Measurements from ENCODE around the gene TTC9B. TPM values are rescaled to one million over a fixed set of nuclear protein-coding genes. Genes with fewer than 3 reads are reported as not detected.

Gene TTC9B
- total RNA-seq, 1 donor from 2014 or later = not detected

DNA sequence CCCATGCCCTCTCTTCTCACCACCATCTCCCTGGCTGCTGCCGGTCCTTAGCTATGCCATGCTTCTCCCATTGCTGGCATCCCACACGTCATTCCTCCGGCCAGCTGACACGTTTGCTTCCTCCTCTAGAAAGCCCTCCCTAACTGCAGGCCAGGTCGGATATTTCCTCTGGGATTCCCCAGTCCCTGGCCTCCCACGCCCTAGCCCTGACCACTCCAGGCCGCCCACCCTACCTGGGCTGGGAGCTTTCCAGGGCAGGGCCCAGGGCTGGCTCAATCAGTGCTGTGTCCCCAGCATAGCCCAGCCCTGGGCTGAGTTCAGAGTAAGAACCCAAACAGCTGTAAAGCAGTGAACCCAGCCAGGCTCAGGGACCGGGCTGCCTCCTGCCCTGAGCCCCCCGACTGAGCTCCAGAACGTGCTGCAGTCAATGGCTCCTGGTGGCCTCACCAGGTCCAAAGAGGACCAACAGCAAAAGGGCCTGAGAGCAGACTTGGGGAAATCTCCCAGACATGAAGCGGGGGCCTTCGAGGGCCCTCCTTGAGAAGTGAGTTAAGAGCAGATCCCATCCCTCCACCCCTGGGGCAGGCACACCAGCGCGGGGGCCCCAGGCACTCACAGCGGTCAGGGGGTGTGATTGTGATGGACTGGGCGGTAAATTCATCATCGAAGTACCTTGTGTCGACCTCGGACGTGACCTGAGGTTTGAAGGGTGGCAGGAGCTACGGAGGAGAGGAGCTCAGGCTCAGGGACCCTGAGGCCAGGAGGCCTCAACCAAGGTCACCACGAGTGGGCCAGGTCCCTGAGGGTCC is 16.4 kb upstream of the TTC9B start:
- H3K9me3 ChIP-seq = no peaks in the 10 kb centered on the region
- peaks cover 2 to 3% of the 10 kb centered on the region in 2 donors for H3K4me1 ChIP-seq
- intact Hi-C loops (cut with DNase I) = no loop called here
- no peak for DNase-seq (ENCODE audit: low spot score in 2 of 2)
- H3K27me3 ChIP-seq = no peaks in the 10 kb centered on the region
- H3K4me3 ChIP-seq = no peak overlapping the region
- H3K27ac ChIP-seq = no peak overlapping the region
- H3K36me3 ChIP-seq = peaks cover 65 to 67% of the 10 kb centered on the region in 2 donors
- TF ChIP-seq, protein P1, sequence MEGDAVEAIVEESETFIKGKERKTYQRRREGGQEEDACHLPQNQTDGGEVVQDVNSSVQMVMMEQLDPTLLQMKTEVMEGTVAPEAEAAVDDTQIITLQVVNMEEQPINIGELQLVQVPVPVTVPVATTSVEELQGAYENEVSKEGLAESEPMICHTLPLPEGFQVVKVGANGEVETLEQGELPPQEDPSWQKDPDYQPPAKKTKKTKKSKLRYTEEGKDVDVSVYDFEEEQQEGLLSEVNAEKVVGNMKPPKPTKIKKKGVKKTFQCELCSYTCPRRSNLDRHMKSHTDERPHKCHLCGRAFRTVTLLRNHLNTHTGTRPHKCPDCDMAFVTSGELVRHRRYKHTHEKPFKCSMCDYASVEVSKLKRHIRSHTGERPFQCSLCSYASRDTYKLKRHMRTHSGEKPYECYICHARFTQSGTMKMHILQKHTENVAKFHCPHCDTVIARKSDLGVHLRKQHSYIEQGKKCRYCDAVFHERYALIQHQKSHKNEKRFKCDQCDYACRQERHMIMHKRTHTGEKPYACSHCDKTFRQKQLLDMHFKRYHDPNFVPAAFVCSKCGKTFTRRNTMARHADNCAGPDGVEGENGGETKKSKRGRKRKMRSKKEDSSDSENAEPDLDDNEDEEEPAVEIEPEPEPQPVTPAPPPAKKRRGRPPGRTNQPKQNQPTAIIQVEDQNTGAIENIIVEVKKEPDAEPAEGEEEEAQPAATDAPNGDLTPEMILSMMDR (IDR thresholded peaks at IDR 0.05) = no peak

DNA sequence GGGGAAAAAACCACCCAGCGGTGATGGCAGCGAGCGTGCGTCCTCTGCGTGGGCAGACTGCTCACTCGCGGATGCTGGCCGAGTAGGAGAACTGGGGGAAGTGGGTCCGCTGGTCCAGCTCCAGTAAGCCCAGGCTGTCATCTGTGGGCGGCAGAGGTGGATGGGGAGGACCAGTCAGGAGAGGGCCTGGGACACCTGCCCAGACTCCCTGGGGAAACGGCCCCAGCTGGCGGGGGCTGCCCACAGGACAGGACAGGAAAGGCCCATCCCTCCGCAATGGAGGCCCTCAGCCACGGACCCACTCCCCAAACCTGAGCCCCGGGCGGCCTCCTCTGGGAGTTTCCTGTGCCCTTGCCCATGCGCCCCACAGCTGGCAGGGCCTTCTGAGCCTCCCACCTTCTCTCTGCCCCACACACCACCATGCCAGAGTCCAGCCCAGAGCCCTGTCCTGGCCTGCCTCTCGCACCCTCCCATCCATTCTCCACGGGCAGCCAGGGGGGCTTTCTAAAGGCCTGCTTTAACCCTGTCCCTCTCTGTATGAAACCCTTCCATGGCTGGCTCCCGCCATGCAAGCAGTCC is 15.7 kb upstream of the TTC9B start:
- TF ChIP-seq, protein P1 (IDR thresholded peaks at IDR 0.05) = no peak
- intact Hi-C loops (cut with DNase I) = no loop called here
- Histone ChIP-seq H3K27me3 (no peaks in the 10 kb centered on the region), H3K27ac (no peak overlapping the region), H3K9me3 (no peaks in the 10 kb centered on the region), H3K4me1 (peaks cover 3 to 10% of the 10 kb centered on the region in 2 donors), H3K4me3 (no peak overlapping the region), H3K36me3 (peaks cover 58 to 60% of the 10 kb centered on the region in 2 donors)
- DNase-seq (ENCODE audit: low spot score in 2 of 2) = no peak

DNA sequence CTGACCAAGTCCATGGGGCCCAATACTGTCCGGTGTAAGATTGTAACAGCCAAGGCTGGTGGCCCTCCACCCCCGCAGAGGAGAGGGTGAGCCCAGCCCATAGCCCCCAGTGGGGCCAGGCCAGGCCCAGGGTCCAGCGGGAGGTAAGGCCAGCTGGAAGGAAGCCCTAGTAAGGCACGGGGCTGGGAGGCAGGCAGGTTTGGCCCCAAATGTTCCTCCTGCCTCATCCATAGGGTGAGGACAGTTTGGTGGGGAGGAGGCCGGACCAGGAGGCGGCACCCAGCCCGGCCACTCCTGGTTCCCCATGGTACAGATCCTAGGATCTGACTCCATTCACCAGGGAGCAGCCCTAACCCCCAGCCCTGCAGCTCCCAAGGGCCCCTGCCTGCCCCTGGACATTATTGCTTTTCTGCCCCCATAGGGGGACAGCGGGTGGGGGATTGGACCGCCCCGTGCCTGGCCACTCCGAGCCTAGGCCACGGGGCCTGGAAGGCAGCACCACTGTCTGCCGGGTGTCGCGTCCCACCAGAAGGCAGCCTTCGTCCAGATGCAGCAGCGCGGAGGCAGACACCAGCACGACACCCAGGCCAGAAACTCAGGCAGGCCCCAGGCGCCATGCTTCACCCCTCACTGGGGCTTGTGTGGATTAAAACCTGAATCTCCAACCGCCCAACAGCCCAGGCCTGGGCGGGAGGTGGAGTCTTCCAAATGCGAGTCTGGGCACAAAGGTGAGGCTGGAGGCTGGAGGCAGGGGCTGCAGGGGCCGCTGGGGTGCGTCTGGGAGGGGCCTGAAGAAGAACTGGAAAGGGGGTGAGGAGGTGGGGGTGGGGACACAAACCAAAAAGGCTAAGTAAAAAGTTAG is 15.0 kb upstream of the TTC9B start:
- Histone ChIP-seq H3K4me1 (peaks cover 3 to 10% of the 10 kb centered on the region in 2 donors), H3K27ac (no peak overlapping the region), H3K36me3 (peaks cover 51 to 52% of the 10 kb centered on the region in 2 donors), H3K4me3 (no peak overlapping the region), H3K27me3 (no peaks in the 10 kb centered on the region), H3K9me3 (no peaks in the 10 kb centered on the region)
- no peak for DNase-seq (ENCODE audit: low spot score in 2 of 2)
- intact Hi-C loops (cut with DNase I) = no loop called here
- TF ChIP-seq, protein P1 (IDR thresholded peaks at IDR 0.05) = no peak

DNA sequence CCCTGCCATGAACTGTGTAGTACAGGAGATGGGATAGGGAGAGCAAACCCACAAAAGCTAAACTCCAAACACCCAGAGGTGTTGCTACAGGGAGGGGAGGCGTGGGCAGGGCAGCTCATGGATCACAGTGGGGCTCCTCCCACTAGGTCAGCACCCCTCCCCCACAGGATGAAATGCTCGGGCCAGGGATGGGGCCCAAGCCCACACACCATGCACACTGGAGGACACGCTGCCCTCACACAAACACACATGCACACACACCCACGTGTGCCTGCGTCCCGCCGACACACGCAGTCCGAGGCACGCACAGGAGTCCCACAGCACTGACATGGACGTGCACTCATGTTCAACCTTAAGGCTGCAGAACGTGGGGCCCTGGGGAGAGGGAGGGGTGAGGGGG is 14.3 kb upstream of the TTC9B start:
- H3K9me3 ChIP-seq = no peaks in the 10 kb centered on the region
- H3K4me1 ChIP-seq = peaks cover 3 to 10% of the 10 kb centered on the region in 2 donors
- no peak overlapping the region for H3K4me3 ChIP-seq
- intact Hi-C loops (cut with DNase I) = no loop called here
- no peak for DNase-seq (ENCODE audit: low spot score in 2 of 2)
- no peaks in the 10 kb centered on the region for H3K27me3 ChIP-seq
- TF ChIP-seq, protein P1 (IDR thresholded peaks at IDR 0.05) = no peak
- H3K27ac ChIP-seq = peak overlapping the region in 1 of 2 donors; percentile 3
- peaks cover 44 to 45% of the 10 kb centered on the region in 2 donors for H3K36me3 ChIP-seq

DNA sequence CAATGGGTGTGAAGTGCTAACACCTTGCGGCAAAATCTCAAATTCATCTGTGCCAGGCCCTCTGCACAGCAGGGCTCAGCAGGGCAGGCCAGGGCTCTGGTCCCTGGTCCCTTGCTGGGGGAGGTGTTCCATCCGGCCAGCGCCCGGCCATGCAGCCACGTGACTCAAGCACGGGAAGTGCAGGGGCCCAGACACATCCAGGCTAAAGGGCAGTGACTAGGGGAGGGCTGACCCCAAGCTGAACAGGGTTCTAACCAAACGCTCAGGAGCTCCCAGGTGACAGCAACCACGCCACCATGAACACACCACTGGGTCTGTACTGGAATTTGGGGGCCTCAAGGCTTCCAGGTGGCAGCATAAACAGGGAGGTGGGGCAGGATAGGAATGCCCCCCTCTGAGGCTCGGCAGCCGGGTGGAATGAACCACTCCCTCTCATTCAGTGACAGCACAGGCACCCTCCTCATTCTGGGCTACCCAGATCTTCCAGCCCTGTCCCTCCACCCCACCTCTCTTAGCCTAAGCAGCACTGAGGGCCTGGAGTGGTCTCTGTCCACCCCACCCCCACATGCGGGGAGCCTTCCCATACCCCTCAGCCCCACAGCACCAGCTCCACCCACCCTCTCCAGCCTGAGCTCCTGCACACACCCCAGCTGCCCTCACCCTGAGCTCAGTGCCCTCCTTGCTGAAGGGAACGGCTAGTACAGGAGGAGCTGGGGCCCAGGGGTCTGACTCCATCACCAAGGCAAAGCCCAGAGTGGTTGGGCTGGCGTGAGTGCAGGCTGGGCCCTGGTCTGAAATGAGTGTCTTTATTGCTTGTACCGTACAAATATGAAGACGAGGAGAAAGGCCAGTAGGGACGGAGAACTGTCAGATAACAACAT is 13.6 kb upstream of the TTC9B start:
- peak overlapping the region; percentile 3 to 20 for H3K27ac ChIP-seq
- intact Hi-C loops (cut with DNase I) = no loop called here
- TF ChIP-seq, protein P1 (IDR thresholded peaks at IDR 0.05) = no peak

More for the DNA sequence above, 13.6 kb upstream of the TTC9B start:
- Histone ChIP-seq H3K9me3 (no peaks in the 10 kb centered on the region), H3K4me1 (peaks cover 3 to 10% of the 10 kb centered on the region in 2 donors), H3K27me3 (no peaks in the 10 kb centered on the region), H3K36me3 (peaks cover 37 to 39% of the 10 kb centered on the region in 2 donors), H3K4me3 (no peak overlapping the region)
- DNase-seq (ENCODE audit: low spot score in 2 of 2) = no peak
